ENCODE results near the gene SCYGR4.
"Not testable (repeated sequence)": the region's sequence is repeated elsewhere in the genome, so short reads cannot be mapped to it uniquely, and the experiment has no call there.

The SCYGR4 gene

DNA sequence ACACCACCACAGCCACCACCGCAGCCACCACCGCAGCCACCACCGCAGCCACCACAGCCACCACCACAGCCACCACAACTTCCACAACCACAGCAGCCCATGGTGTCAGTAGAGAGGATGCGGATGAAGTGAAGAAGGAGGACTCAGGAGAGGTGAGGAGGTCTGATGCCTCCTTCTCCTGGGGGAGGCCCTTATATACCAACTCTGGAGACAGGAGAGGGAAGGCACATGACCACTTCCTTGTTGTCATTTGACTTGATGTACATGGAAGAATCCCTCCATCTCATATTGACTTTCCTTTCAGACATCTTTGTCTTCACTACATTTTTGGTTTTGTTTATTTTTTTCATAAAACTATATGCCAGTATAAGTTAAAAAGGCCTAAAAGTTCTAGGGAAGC is 2.6 kb upstream of the SCYGR4 start, which contains the start of gene SCYGR3:
SCYGR3 (minus strand) TSS at position 101 of the 400 bp plus-strand sequence; CDS start at position 101, 0 bp downstream.
- DNase-seq, result no peak

DNA sequence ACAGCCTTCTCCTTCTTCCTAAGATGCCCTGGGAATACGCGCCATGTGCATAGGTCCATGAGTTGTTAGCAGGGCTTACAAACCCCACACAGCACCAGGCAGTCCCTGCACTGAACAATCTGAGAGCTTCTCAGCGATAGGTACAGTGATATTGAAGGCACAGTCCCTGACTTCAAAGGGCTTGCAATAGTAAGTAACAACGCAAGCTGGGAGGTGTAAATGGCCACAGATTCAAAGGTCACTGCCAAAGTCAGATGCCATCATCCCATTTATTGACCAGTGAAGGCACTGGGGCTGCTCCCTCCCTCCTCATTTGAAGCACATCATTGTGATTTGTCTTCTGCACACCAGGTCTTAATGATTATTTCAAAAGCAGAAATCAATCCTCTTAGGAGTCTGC is 2.1 kb upstream of the SCYGR4 start:
- DNase-seq, result no peak

DNA sequence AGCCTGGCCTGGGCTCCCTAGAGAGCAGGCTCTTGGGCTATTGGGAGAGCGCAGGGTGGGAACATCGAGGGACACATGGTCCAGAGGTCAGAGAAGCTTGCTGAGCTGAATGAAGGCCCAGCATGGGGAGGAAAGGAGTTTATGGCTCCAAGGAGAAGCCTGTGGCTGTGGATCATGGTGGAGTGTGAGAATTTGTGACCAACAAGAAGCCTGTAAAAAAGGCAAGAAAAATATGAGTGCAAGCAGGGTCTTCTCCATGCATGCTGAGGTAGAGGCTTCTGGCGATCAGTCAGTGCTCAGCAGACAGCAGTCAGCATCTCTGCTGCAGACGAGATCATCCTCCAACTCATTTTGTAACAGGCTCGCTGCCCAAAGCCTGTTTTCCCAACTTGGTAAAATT is 1.4 kb upstream of the SCYGR4 start:
- DNase-seq, result no peak

DNA sequence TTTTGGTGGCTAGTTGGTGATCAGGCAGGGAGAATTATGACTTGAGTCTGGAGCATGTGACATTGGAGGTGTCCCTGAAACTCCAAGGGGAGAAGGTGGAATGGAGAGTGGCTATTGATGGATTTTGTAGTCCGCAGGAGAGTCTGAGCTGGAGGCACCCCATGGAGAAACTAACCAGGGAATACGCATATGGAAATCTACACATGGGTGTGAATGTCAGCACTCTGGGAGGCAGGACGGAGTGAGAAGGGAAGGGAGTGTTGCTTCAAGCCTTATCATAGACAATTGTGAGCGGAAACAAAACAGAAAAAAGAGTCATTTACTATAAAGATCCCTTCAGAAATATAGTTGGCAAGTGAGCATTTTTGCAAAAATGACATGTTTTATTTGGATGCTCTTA is 667 bp upstream of the SCYGR4 start:
- DNase-seq, result no peak

DNA sequence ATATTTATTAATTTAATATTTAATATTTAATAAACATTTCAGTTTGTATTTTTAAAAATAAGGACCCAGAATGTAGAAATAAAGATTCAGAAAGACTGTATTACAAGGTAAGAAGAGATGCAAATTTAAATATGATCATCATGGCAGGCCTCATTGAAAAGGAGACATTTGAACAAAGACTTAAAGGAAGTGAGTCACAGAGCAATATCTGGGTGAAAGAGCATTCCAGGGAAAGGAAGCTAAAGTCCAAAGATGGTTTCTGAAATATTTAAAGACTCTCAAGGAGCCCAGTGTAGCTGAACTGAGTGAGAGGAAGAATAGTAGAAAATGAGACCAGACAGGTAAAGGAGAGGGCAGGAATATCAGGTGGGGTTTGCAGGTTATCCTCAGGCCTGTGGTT is 5.9 kb downstream of the SCYGR4 start:
- no peak for DNase-seq

DNA sequence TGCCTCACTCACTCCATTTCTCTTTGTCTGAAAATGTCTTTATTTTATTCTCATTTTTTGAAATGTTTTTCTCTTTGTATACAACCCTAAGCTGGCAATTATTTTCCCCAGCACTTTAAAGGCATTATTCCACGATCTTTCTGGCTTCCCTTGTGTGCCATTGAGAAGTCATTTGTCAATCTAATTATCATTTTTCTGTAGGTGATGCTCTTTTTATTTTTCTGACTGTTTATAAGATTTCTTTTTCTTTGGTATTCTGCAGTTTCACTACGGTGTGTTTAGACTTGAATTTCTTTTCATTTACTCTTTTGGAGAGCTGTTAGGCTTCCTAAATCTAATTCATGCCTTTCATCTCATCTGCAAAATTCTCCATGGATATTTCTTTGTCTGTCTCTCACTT is 8.1 kb downstream of the SCYGR4 start:
- DNase-seq, result no peak

DNA sequence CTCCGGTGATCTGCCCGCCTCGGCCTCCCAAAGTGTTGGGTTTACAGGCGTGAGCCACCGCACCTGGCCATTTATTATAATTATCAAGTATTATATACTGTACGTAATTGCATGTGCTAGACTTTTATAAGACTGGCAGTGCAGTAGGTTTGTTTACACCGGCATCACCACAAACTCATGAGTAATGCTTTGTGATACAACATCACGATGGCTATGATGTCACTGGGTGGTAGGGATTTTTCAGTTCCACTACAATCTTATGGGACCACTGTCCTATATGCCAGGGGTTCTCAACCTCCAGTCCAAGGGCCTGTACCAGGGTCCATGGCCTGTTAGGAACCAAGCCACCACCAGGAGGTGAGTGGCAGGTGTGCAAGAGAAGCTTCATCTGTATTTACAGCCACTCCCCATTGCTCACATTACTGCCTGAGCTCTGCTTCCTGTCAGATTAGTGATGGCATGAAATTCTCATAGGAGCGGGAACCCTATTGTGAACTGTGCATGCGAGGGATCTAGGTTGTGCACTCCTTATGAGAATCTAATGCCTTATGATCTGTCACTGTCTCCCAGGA is 9.4 kb downstream of the SCYGR4 start:
- DNase-seq, result no peak

DNA sequence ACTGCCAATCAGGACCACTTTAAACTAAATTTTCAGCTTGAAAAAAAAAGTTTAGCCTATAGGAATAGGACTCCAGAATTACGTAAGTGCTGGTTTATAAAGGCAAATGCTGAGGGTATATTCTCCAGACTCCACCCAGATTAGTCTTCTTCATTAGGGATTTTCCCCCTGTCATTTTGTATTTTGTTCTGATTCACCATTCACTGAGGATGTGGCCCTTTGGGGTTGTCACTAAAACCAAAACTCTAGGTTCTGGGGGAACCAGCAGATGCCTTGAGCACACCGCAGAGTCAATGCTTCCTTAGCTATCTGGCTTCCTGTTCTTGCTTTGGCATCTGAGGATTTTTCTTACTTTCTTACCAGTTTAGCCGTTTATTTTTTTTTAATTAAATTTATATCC is 10.5 kb downstream of the SCYGR4 start:
- no peak for DNase-seq

DNA sequence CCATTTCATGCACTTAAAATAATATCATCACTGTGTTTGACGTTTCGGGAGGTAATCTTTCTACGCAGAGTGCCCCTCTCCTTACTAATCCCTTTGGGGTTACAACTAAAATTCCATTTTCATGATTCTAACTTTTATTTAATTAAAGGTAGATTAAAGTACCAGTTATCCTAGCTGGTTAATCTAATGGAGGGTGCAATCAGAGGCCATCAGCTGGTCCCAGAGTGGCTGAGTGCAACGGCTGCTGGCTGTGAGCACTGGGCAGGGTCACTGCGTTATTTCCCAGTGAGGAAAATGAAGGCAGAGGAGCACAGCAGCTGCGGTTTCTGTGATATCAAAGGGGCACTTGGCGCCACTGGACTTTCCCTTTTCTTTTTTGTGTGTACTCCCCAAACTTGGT is 12.1 kb downstream of the SCYGR4 start:
- DNase-seq, result no peak

DNA sequence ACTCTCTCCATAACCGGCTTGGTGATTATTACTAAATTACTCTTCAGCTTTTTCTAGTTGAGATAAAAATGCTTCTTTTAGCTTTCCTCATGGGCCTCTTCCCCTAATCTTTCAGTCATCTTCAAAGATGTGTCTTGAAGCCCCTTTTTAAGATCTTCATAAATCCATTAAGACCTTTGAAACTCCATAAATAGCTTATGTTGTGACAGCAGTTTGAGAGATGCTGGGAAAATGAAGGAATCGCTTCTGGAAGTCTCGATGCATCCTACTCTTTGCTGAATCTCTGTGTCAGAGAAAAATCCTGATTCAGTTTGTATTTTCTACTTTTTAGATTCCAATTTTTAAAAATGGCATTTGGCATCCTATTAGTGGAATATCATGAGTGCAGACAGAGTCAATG is 13.0 kb downstream of the SCYGR4 start:
- no peak for DNase-seq

DNA sequence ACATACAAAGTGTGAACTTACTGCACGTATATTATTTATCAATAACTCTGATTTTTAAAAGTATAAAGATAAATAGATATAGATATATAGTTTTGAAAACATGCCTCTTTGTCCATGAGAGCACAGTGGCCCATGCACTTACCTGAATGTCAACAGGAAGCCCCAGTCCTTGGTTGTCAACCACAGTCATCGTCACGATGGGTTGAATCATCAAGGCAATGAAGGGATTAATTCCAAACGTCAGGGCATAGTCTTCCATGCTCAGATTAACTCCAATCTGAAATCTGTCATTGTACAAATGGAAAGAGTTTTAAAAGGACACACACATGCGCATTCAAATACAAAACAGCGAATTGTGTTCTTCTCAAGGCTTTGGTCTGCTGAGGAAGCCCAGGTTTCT is 15.5 kb downstream of the SCYGR4 start:
- no peak for DNase-seq

DNA sequence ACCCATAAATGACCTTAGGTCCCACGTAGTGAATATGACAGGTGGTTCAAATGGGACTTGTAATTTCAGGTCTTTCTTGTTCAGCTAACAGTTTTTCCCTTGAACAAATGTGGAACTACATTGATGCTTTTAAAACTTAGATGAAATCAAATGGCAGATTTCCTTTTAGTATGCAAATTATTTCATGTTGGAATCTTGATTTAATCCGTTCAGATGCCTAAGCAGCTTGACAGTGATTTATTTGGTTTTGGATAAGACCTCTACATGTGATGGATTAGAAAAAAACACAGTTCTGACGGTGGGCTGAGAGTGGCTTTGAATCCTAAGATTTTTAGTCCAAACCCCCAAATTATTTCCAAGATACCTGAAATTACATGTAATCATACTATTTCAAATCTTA is 16.9 kb downstream of the SCYGR4 start:
- no peak for DNase-seq

DNA sequence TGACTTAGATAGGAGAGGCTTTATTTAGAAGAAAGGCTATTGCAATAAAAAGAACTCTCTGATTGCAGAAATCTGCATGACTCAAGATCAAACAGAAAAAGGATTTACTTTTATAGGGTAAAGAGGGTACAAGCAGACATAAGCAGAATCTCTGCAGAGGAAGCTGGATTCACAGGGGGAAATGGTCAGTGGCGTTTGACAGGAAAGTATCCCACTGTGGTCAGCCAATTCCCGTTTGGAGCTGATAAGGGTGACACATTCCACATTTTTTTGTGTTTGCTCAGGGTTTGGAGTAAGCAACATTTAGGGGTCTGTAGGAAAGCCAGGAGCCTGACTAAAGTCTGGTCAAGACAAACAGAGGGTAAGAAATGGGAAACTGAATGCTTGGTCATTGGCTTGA is 25.4 kb downstream of the SCYGR4 start:
- no peak for DNase-seq

DNA sequence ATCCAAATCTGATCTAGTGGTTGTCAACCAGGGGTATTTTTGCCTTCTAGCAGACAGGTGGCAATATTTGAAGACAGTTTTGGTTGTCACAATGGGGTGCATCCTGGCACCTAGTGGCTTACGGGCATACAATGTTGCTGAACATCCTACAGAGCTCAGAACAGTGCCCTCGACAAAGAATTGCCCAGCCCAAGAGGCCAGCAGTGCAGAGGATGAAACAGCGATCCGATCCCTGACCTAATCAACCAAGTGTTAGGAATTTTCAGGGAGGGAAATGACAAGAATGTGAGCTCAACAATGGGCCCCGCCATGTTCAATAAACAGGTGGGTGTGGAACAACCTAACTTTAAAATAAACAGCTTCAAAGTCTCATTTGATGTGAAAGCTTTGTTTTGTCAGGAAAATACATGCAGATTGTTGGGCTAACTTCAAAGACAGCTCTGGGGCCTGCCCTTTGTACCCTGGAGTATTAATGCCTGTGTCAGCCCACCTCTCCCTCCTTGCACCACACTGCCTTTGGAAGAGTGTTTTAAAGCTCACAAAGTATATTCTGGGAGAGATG is 26.8 kb downstream of the SCYGR4 start:
- DNase-seq, result no peak

DNA sequence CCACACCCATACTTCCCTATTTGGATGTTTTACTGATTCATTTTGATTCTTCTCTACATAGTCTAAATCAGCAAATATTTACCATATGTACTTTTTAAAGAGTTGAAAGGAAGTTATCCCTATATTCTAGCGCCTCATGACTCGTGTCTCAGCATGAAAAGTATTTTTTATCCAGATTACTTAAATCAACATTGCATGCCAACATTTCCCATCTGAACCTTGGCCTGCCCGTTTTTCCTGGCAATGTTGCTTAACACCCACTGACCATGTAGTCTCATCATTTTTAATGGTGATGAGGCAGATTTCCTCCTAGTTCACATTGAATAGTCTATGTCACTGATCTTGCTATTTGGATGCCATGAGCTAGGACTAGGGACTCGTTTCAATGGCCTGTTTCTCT is 36.1 kb downstream of the SCYGR4 start:
- no peak for DNase-seq

DNA sequence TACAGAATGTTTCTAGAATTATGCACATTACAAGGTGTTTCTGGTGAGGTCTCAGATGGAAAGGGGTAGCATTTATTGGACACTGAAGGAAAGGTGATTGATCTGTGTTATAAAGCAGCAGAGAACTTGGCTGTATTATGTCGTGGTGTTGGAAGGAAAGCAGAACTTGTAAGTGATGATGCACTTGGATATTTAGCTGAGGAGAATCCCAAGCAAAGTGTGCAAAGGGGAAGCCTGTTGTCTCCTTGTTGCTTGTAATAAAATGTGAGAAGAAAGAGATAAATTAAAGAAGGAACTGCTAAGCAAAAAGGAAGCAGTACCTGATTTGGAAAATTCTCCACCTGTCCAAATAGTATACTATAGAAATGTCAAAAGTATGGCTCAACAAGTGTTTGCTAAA is 37.1 kb downstream of the SCYGR4 start:
- DNase-seq, result no peak

DNA sequence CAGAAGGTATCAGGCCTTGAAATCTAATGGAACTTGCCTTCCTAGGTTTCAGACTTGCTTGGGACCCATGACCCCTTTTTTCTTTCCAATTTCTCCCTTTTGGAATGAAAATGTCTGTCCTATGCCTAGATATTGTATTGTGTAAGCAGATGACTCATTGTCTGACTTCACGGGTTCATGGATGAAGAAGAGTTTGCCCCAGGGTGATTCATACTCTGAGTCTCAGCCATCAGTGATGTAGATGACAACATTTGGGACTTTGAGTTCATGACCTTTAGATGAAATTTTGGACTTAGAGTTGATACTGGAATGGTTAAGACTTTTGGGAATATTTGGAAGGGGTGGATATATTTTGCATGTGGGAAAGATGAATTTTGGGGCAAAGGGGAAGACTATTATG is 38.2 kb downstream of the SCYGR4 start:
- DNase-seq, result no peak

DNA sequence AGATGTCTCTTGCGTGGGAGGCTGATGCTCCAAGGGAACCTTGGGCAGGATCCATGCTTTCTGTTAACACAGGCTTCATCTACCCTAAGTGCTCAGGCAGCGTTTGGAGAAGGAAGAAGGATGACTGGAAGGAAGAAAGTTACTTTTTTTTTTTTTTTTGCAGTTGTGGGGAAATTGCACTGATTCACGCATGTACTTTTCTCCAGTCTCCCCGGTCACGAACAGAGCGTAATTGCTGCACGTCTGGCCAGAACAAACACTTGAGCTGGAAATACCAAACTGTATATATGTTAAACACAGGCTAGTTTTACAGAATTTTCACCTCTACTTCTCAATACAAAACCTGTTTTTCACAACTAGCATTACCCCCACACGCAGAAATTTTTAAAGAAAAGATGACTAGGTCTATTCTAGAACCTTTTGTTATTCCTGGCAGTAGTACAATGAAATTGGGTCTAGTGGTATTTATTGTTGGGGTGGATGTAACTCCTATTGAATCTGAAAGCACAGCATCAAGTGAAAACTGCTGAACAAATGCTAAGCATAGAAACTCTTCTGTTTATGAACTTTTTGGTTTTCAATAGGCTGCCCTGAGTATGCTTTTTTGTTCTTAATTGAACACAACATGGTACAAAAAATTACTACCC is 40.0 kb downstream of the SCYGR4 start:
- no peak for DNase-seq

DNA sequence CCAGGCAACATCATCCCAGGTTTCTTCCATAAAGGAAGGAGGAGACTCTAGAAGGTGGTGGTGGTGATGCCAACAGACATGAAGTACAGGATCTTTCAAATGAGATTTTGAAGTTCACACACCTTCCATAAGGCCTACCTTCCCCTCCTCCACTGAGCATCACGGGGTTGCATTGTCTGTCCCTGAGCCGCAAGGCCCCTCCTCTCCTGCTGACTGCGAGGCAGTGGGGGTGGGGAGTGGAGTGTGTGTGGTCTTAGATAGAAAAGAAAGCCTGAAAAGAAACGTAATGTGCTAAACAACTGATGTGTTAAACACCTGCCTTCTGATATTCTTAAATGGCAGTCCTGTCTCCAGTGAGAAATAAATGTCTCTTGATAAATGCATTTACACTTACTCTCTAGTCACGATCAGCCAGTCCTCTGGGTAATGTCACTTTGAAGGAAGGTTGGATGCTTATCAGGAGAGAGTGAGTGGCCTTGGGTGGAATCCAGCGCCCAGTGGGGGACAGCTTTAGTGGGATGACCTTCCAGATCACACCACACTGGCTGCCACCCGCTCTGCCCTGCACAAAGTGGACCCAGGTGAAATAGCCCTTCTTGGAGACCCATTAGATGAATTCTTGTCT is 43.8 kb downstream of the SCYGR4 start:
- DNase-seq, result no peak

DNA sequence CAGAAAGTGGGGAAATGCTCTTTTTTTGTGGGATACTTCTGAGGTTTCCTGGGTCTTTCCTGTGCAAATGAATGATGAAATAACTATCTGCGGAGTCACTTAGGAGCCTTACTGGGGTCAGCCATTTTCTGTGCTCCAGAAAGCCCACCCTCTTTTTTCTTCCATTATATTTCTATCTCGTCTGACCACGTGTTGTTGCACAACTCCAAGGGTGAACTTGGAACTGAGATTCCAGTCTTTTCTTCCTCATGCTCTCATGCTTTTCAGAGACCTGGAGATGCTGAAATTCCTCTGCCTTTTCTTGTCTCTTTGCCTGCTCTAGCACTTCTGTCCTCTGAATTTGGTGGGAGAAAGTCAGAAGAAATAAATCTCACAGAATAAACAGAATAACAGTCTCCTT is 44.5 kb downstream of the SCYGR4 start:
- no peak for DNase-seq

DNA sequence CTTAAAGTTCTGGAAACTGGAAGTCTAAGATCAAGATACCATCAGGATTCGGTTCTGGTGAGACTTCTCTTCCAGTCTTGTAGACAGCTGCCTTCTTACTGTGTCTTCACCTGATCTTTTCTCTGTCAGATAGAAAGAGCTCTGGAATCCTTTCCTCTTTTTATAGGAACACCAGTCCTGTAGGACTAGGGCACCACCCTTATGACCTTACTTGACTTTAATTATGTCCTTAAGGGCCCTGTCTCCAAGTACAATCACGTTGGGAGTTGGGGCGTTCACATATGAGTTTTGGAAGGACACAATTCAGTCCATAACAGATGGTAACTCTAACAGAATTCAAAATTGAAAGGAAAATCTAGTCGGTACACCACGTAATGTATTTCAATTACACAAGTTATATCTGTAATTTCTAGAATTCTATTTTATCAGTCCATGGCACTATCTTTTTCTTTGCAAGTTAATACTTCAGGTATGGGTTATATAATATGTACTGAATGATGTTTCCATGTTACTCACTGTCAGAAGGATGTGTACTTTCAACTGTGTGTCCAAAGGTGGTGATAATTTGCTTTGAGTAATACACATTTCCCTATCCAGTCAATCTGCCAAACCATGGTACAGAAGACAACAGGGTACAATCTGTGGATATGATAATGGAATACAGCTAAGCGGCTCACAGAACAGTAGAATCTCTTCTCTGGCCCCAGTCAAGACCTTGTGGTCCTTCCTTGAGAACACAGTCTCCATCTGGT is 48.1 kb downstream of the SCYGR4 start:
- DNase-seq, result no peak

DNA sequence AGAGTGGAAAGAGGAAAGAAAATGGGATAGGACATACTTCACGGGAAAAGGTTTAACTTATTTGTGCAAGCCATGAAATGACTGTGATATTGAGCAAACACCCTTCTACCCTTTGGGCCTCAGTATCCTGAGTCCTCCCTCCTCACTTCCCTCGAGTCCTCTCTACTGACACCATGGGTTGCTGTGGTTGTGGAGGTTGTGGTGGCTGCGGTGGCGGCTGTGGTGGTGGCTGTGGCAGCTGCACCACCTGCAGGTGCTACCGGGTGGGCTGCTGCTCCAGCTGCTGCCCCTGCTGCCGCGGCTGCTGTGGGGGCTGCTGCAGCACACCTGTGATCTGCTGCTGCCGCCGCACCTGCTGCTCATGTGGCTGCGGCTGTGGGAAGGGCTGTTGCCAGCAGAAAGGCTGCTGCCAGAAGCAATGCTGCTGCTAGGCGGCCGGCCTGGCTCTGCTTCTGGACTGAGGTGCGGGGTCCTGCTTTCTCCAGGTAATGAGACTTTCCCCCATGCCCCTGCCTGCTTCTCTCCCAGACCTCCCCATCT is 49.4 kb downstream of the SCYGR4 start, which contains the start of gene SCYGR5:
SCYGR5 (plus strand) TSS at position 174 of the 540 bp plus-strand sequence; CDS start at position 174, 0 bp downstream.
- DNase-seq, result not testable (repeated sequence)

Data from NCI-H69 (cell line).